Measurements from ENCODE around the gene MAST2. TPM values are rescaled to one million over a fixed set of nuclear protein-coding genes. Genes with fewer than 3 reads are reported as not detected.
"Not testable (repeated sequence)": the region's sequence is repeated elsewhere in the genome, so short reads cannot be mapped to it uniquely, and the experiment has no call there.

The MAST2 gene
- total RNA-seq, 1 experiment from 2014 or later: 41.9 TPM

- H3K27me3 ChIP-seq (ENCODE audit: insufficient read depth, low read length); H4K20me1 ChIP-seq (ENCODE audit: insufficient read depth); ATAC-seq; H3K4me1 ChIP-seq (ENCODE audit: control insufficient read depth in 1 of 2, insufficient read depth in 2 of 2, low read length in 2 of 2); H3K36me3 ChIP-seq (ENCODE audit: control insufficient read depth in 1 of 2, insufficient read depth in 2 of 2, low read length in 2 of 2); H3K9me2 ChIP-seq (ENCODE audit: insufficient read depth); CTCF ChIA-PET; H3K9ac ChIP-seq (ENCODE audit: low read length); intact Hi-C loops (cut with micrococcal nuclease); H2AFZ ChIP-seq (ENCODE audit: low read depth, low read length, poor library complexity, severe bottlenecking); H3K27ac ChIP-seq (ENCODE audit: low read depth, low read length); BruUV-seq (replicated peaks); RAD21 ChIA-PET (ENCODE audit: low non-redundant PET in 1 of 2, low total read pairs in 2 of 2, uncharacterized antibody in 2 of 2, unreplicated experiment in 2 of 2); H3K9me3 ChIP-seq (ENCODE audit: control insufficient read depth in 1 of 2, insufficient read depth in 1 of 2, low read depth in 1 of 2, low read length in 2 of 2); DNase-seq (ENCODE audit: low read depth, low spot score); H3K4me2 ChIP-seq (ENCODE audit: low read length); POLR2A ChIA-PET; H3K4me3 ChIP-seq (replicated peaks in 1 of 2; ENCODE audit: low read depth in 1 of 2, low read length in 2 of 2): not testable (repeated sequence)
- H3K79me2 ChIP-seq (ENCODE audit: insufficient read depth, low read length): peaks cover 52% of the 10 kb centered on the region
These were observed 34.9 kb downstream of the MAST2 start for GRCh38 chr1:45838322-45838721.

DNA sequence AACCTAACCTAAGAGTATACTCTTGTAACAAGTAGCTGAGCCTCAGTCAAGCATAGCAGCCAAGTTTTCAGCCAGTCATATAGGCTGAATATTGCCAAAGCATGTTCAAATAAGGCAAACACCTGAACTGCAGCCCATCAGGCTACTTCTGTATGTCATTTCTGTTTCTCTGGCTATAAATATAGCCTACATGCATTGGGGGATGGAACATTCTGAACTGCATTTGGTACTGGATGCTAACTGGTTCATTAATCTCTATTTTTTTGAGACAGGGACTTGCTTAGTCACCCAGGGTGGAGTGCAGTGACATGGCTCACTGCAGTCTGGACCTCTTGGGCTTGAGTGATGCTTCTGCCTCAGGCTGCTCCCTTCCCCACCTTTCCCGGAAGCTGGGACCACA lies 37.3 kb downstream of the MAST2 start:
- CTCF ChIA-PET: no interaction called here
- H3K27ac ChIP-seq (ENCODE audit: low read depth, low read length): no peak overlapping the region
- intact Hi-C loops (cut with micrococcal nuclease): loop anchor here (10.0 kb wide), 1 partner anchor 196 kb away; no protein-coding TSS in a partner anchor

DNA sequence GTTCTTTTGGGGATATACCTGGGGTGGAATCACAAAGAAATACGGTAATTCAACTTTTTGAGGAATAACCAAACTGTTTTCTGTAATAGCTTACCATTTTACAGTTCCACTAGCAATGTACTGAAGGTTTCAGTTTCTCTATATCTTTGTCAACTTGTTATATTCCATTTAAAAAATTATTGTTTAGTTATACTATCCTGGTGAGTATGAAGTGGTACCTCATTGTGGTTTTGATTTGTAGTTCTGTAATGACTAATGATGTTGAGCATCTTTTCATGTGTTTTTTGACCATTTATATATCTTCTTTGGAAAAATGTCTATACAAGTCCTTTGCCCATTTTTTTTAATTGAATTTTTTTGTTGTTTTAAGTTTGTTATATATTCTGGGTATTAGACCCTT lies 39.4 kb downstream of the MAST2 start:
- Histone ChIP-seq H3K4me3 (replicated peaks in 1 of 2; ENCODE audit: low read depth in 1 of 2, low read length in 2 of 2) (no peak overlapping the region), H3K27me3 (ENCODE audit: insufficient read depth, low read length) (no peaks in the 10 kb centered on the region), H3K9me3 (ENCODE audit: control insufficient read depth in 1 of 2, insufficient read depth in 1 of 2, low read depth in 1 of 2, low read length in 2 of 2) (no peaks in the 10 kb centered on the region), H3K79me2 (ENCODE audit: insufficient read depth, low read length) (peaks cover 55% of the 10 kb centered on the region), H2AFZ (ENCODE audit: low read depth, low read length, poor library complexity, severe bottlenecking) (no peak overlapping the region), H3K4me2 (ENCODE audit: low read length) (no peak overlapping the region), H3K4me1 (ENCODE audit: control insufficient read depth in 1 of 2, insufficient read depth in 2 of 2, low read length in 2 of 2) (peaks cover 0 to 3% of the 10 kb centered on the region in 2 experiments; a peak in 1 of 4 replicates), H4K20me1 (ENCODE audit: insufficient read depth) (no peaks in the 10 kb centered on the region), H3K9ac (ENCODE audit: low read length) (no peak overlapping the region), H3K36me3 (ENCODE audit: control insufficient read depth in 1 of 2, insufficient read depth in 2 of 2, low read length in 2 of 2) (no peaks in the 10 kb centered on the region), H3K9me2 (ENCODE audit: insufficient read depth) (no peaks in the 10 kb centered on the region), H3K27ac (ENCODE audit: low read depth, low read length) (no peak overlapping the region)
- RAD21 ChIA-PET (ENCODE audit: low non-redundant PET in 1 of 2, low total read pairs in 2 of 2, uncharacterized antibody in 2 of 2, unreplicated experiment in 2 of 2): no interaction called here
- CTCF ChIA-PET: no interaction called here
- ATAC-seq (no peak), DNase-seq (ENCODE audit: low read depth, low spot score) (no peak)
- POLR2A ChIA-PET: no interaction called here
- intact Hi-C loops (cut with micrococcal nuclease): loop anchor here (10.0 kb wide), 1 partner anchor 198 kb away; no protein-coding TSS in a partner anchor
- no peak for TF ChIP-seq CBX3 (IDR thresholded peaks at IDR 0.05; ENCODE audit: low read depth)
- no peak for TF ChIP-seq ELF1 (IDR thresholded peaks at IDR 0.05; ENCODE audit: borderline replicate concordance, low read depth)
- TF ChIP-seq CEBPB (IDR thresholded peaks at IDR 0.05; ENCODE audit: low read depth): no peak
- TF ChIP-seq EGR1 (IDR thresholded peaks at IDR 0.05; ENCODE audit: low read depth): no peak
- no peak for TF ChIP-seq SIN3A (IDR thresholded peaks at IDR 0.05; ENCODE audit: low read depth)
- no peak for TF ChIP-seq ZFX (IDR thresholded peaks at IDR 0.05)
- TF ChIP-seq FOSL1 (IDR thresholded peaks at IDR 0.05; ENCODE audit: low read depth): no peak
- TF ChIP-seq, protein P1, sequence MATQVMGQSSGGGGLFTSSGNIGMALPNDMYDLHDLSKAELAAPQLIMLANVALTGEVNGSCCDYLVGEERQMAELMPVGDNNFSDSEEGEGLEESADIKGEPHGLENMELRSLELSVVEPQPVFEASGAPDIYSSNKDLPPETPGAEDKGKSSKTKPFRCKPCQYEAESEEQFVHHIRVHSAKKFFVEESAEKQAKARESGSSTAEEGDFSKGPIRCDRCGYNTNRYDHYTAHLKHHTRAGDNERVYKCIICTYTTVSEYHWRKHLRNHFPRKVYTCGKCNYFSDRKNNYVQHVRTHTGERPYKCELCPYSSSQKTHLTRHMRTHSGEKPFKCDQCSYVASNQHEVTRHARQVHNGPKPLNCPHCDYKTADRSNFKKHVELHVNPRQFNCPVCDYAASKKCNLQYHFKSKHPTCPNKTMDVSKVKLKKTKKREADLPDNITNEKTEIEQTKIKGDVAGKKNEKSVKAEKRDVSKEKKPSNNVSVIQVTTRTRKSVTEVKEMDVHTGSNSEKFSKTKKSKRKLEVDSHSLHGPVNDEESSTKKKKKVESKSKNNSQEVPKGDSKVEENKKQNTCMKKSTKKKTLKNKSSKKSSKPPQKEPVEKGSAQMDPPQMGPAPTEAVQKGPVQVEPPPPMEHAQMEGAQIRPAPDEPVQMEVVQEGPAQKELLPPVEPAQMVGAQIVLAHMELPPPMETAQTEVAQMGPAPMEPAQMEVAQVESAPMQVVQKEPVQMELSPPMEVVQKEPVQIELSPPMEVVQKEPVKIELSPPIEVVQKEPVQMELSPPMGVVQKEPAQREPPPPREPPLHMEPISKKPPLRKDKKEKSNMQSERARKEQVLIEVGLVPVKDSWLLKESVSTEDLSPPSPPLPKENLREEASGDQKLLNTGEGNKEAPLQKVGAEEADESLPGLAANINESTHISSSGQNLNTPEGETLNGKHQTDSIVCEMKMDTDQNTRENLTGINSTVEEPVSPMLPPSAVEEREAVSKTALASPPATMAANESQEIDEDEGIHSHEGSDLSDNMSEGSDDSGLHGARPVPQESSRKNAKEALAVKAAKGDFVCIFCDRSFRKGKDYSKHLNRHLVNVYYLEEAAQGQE (IDR thresholded peaks at IDR 0.05; ENCODE audit: low read depth): no peak
- TF ChIP-seq SRF (IDR thresholded peaks at IDR 0.05; ENCODE audit: low read depth): no peak
- no peak for TF ChIP-seq SP1 (IDR thresholded peaks at IDR 0.05; ENCODE audit: low read depth)
- TF ChIP-seq EZH2phosphoT487 (IDR thresholded peaks at IDR 0.05; ENCODE audit: borderline replicate concordance): no peak
- TF ChIP-seq POLR2AphosphoS5 (IDR thresholded peaks at IDR 0.05; ENCODE audit: low read depth, low read length): no peak
- BruUV-seq (replicated peaks): no TSS peak

More for the DNA sequence above, 37.3 kb downstream of the MAST2 start:
- Histone ChIP-seq H3K9me2 (ENCODE audit: insufficient read depth) (no peaks in the 10 kb centered on the region), H3K9ac (ENCODE audit: low read length) (no peak overlapping the region), H3K36me3 (ENCODE audit: control insufficient read depth in 1 of 2, insufficient read depth in 2 of 2, low read length in 2 of 2) (no peaks in the 10 kb centered on the region), H4K20me1 (ENCODE audit: insufficient read depth) (no peaks in the 10 kb centered on the region), H3K4me1 (ENCODE audit: control insufficient read depth in 1 of 2, insufficient read depth in 2 of 2, low read length in 2 of 2) (peaks cover 0 to 3% of the 10 kb centered on the region in 2 experiments; a peak in 1 of 4 replicates), H2AFZ (ENCODE audit: low read depth, low read length, poor library complexity, severe bottlenecking) (no peak overlapping the region), H3K4me2 (ENCODE audit: low read length) (no peak overlapping the region), H3K9me3 (ENCODE audit: control insufficient read depth in 1 of 2, insufficient read depth in 1 of 2, low read depth in 1 of 2, low read length in 2 of 2) (no peaks in the 10 kb centered on the region), H3K79me2 (ENCODE audit: insufficient read depth, low read length) (peaks cover 55% of the 10 kb centered on the region), H3K4me3 (replicated peaks in 1 of 2; ENCODE audit: low read depth in 1 of 2, low read length in 2 of 2) (no peak overlapping the region), H3K27me3 (ENCODE audit: insufficient read depth, low read length) (no peaks in the 10 kb centered on the region)
- no peak; the same call in 1 of the 2 replicates for ATAC-seq
- TF ChIP-seq POLR2AphosphoS5 (IDR thresholded peaks at IDR 0.05; ENCODE audit: low read depth, low read length) (no peak), EZH2phosphoT487 (IDR thresholded peaks at IDR 0.05; ENCODE audit: borderline replicate concordance) (no peak)
- DNase-seq (ENCODE audit: low read depth, low spot score): no peak
- ChIA-PET RAD21 (ENCODE audit: low non-redundant PET in 1 of 2, low total read pairs in 2 of 2, uncharacterized antibody in 2 of 2, unreplicated experiment in 2 of 2) (no interaction called here), POLR2A (no interaction called here)
- no TSS peak for BruUV-seq (replicated peaks)
